ENCODE results near the gene GPR152.

- TF ChIP-seq CTCF (IDR thresholded peaks at IDR 0.05), result no peak
- no peak for TF ChIP-seq POLR2AphosphoS5 (IDR thresholded peaks at IDR 0.05)
- no peak for TF ChIP-seq POLR2A (IDR thresholded peaks at IDR 0.05)
Measured at GRCh38 chr11:67500831-67501715, 48.5 kb upstream of the GPR152 start.
